ENCODE data around the gene ESAM.

DNA sequence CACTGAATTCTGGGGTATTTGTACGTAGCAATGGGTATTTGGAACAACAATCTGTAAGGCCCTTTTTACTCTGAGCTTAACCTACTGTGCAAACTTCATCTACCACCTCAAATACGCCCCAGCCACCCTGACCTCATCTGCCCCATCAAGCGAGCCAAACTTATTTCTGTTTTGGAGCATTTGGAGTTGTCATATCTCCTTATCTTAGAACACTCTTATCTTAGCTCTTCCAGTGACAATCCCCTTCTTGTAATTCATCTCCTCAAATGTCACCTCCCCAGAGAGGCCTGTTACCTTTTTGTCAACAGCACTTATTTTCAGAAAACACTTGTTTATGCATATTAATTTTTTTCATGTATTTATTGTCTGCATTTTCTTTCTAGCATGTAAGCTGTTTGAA, 42.8 kb upstream of the ESAM start:
- TF ChIP-seq GLIS2 (tag by site-specific recombination; IDR thresholded peaks at IDR 0.05), result no peak
- no peak for TF ChIP-seq ZNF121 (tag by site-specific recombination; IDR thresholded peaks at IDR 0.05)
- TF ChIP-seq ZNF404 (tag by site-specific recombination; IDR thresholded peaks at IDR 0.05), result no peak
- TF ChIP-seq, protein P1, sequence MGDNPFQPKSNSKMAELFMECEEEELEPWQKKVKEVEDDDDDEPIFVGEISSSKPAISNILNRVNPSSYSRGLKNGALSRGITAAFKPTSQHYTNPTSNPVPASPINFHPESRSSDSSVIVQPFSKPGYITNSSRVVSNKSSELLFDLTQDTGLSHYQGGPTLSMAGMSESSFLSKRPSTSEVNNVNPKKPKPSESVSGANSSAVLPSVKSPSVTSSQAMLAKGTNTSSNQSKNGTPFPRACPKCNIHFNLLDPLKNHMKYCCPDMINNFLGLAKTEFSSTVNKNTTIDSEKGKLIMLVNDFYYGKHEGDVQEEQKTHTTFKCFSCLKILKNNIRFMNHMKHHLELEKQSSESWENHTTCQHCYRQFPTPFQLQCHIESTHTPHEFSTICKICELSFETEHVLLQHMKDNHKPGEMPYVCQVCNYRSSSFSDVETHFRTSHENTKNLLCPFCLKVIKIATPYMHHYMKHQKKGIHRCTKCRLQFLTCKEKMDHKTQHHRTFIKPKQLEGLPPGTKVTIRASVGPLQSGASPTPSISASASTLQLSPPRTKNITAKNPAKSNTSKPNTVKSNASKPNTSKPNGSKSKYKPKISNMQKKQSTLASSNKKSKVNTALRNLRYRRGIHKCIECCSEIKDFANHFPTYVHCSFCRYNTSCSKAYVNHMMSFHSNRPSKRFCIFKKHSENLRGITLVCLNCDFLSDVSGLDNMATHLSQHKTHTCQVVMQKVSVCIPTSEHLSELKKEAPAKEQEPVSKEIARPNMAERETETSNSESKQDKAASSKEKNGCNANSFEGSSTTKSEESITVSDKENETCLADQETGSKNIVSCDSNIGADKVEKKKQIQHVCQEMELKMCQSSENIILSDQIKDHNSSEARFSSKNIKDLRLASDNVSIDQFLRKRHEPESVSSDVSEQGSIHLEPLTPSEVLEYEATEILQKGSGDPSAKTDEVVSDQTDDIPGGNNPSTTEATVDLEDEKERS (tag by site-specific recombination; IDR thresholded peaks at IDR 0.05), result no peak
- TF ChIP-seq ZFP3 (tag by site-specific recombination; IDR thresholded peaks at IDR 0.05; ENCODE audit: low read depth), result no peak
- TF ChIP-seq MZF1 (tag by site-specific recombination; IDR thresholded peaks at IDR 0.05; ENCODE audit: borderline replicate concordance), result no peak
- no peak for TF ChIP-seq TRIM28 (IDR thresholded peaks at IDR 0.05; ENCODE audit: borderline replicate concordance, low read length)
- no peak for TF ChIP-seq SCRT1 (tag by site-specific recombination; IDR thresholded peaks at IDR 0.05; ENCODE audit: borderline replicate concordance)
- TF ChIP-seq ZNF146 (tag by site-specific recombination; IDR thresholded peaks at IDR 0.05), result no peak
